Endothelial cell of umbilical vein (primary cell): ENCODE data around the gene COL18A1.

Experiments
- CTCF ChIP-seq, 2 donors: IDR thresholded peaks; 1 replicate in 1 of 2; 2 replicates in 1 of 2; pipeline ENCODE4 v1.5.1; 2011; ENCODE audit warnings: low read length in 2 of 2, mild to moderate bottlenecking in 2 of 2, moderate library complexity in 2 of 2, control low read depth in 1 of 2, inconsistent platforms in 1 of 2, low read depth in 1 of 2; ENCODE audit not compliant: insufficient read depth in 1 of 2; ENCODE audit errors: extremely low read depth in 1 of 2
- POLR2A ChIP-seq: IDR thresholded peaks from 2 replicates; pipeline ENCODE4 v1.6.1; 2012; ENCODE audit warnings: low read depth, mild to moderate bottlenecking, control low read depth, low read length
- POLR2AphosphoS5 ChIP-seq: IDR thresholded peaks from 2 replicates; pipeline ENCODE4 v1.6.1; 2012; ENCODE audit warnings: low read depth, mild to moderate bottlenecking, control low read depth, low read length, moderate library complexity; ENCODE audit not compliant: insufficient read depth

GRCh38 chr21:45530423-45531113 is 125.6 kb downstream of the COL18A1 start:
- no peak for TF ChIP-seq CTCF (IDR thresholded peaks at IDR 0.05; ENCODE audit: extremely low read depth in 1 of 2, insufficient read depth in 1 of 2, low read depth in 1 of 2, low read length in 2 of 2)
- TF ChIP-seq POLR2A, result no peak
- TF ChIP-seq POLR2AphosphoS5, result no peak
